Measurements from ENCODE around the gene KLHL40. TPM values are rescaled to one million over a fixed set of nuclear protein-coding genes. Genes with fewer than 3 reads are reported as not detected.
"Not testable (repeated sequence)": the region's sequence is repeated elsewhere in the genome, so short reads cannot be mapped to it uniquely, and the experiment has no call there.

Gene KLHL40
- total RNA-seq, 2 donors from 2014 or later, result not detected

- DNase-seq, result no peak
- no peak for ATAC-seq
- intact Hi-C loops (cut with DNase I, micrococcal nuclease), result no loop called here
Measured at GRCh38 chr3:42709621-42710020, 24.3 kb downstream of the KLHL40 start.

- ATAC-seq (no peak), DNase-seq (no peak)
- intact Hi-C loops (cut with DNase I, micrococcal nuclease), result no loop called here
Measured at GRCh38 chr3:42710323-42711021, 25.1 kb downstream of the KLHL40 start.

GRCh38 chr3:42711491-42712343 is 26.4 kb downstream of the KLHL40 start:
- ATAC-seq (no peak), DNase-seq (peak in 1 of 2 donors; percentile 12)
- intact Hi-C loops (cut with DNase I, micrococcal nuclease), result no loop called here

- DNase-seq (no peak), ATAC-seq (no peak)
- intact Hi-C loops (cut with DNase I, micrococcal nuclease), result no loop called here
Measured at GRCh38 chr3:42712344-42712648, 27.0 kb downstream of the KLHL40 start.

- ATAC-seq (no peak), DNase-seq (no peak)
- intact Hi-C loops (cut with DNase I, micrococcal nuclease), result no loop called here
Measured at GRCh38 chr3:42712688-42713372, 27.5 kb downstream of the KLHL40 start.

GRCh38 chr3:42713747-42714146 is 28.4 kb downstream of the KLHL40 start:
- intact Hi-C loops (cut with DNase I, micrococcal nuclease), result no loop called here
- DNase-seq (no peak), ATAC-seq (no peak)

- DNase-seq (no peak), ATAC-seq (peak; percentile 37)
- intact Hi-C loops (cut with DNase I, micrococcal nuclease), result no loop called here
Measured at GRCh38 chr3:42714171-42714852, 29.0 kb downstream of the KLHL40 start.

- DNase-seq (no peak), ATAC-seq (no peak)
- intact Hi-C loops (cut with DNase I, micrococcal nuclease), result no loop called here
Measured at GRCh38 chr3:42717306-42717705, 32.0 kb downstream of the KLHL40 start.

GRCh38 chr3:42718338-42718737 is 33.0 kb downstream of the KLHL40 start:
- no peak for DNase-seq
- intact Hi-C loops (cut with DNase I, micrococcal nuclease), result no loop called here
- no peak for ATAC-seq

- intact Hi-C loops (cut with DNase I, micrococcal nuclease), result no loop called here
- DNase-seq (no peak), ATAC-seq (no peak)
Measured at GRCh38 chr3:42719002-42719401, 33.7 kb downstream of the KLHL40 start.

- ATAC-seq (peak; percentile 70), DNase-seq (no peak)
- intact Hi-C loops (cut with DNase I, micrococcal nuclease), result no loop called here
Measured at GRCh38 chr3:42720126-42720525, 34.8 kb downstream of the KLHL40 start.

- ATAC-seq (no peak), DNase-seq (no peak)
- intact Hi-C loops (cut with DNase I, micrococcal nuclease), result no loop called here
Measured at GRCh38 chr3:42721690-42722089, 36.4 kb downstream of the KLHL40 start.

- ATAC-seq; DNase-seq; intact Hi-C loops (cut with DNase I, micrococcal nuclease): not testable (repeated sequence)
Measured at GRCh38 chr3:42722442-42722841, 37.1 kb downstream of the KLHL40 start.

- intact Hi-C loops (cut with DNase I, micrococcal nuclease), result no loop called here
- DNase-seq, result no peak
- ATAC-seq, result no peak
Measured at GRCh38 chr3:42723219-42723618, 37.9 kb downstream of the KLHL40 start.

GRCh38 chr3:42725454-42725853 is 40.1 kb downstream of the KLHL40 start:
- intact Hi-C loops (cut with DNase I, micrococcal nuclease), result no loop called here
- ATAC-seq (no peak), DNase-seq (no peak)

- intact Hi-C loops (cut with DNase I, micrococcal nuclease), result no loop called here
- ATAC-seq, result no peak
- no peak for DNase-seq
Measured at GRCh38 chr3:42728056-42728455, 42.7 kb downstream of the KLHL40 start.

GRCh38 chr3:42728668-42729364 is 43.5 kb downstream of the KLHL40 start:
- ATAC-seq, result no peak

GRCh38 chr3:42729404-42730145 is 44.2 kb downstream of the KLHL40 start:
- intact Hi-C loops (cut with DNase I, micrococcal nuclease), result no loop called here
- DNase-seq (no peak), ATAC-seq (no peak)

More at GRCh38 chr3:42728668-42729364, 43.5 kb downstream of the KLHL40 start:
- no peak for DNase-seq
- intact Hi-C loops (cut with DNase I, micrococcal nuclease), result no loop called here
